DMS 273 treated with DMSO at 0.1 percent for 48 hours (cell line): ENCODE measurements around the gene OLFM1.

ENCODE experiments used
- DNase-seq: peaks from one replicate; lab custom pipeline; 2025; lab: John Stamatoyannopoulos, UW

OLFM1 gene

GRCh38 chr9:135076876-135077430, 10.5 kb upstream of the OLFM1 start:
- no peak for DNase-seq

GRCh38 chr9:135077497-135078200, 9.8 kb upstream of the OLFM1 start:
- no peak for DNase-seq

DNA sequence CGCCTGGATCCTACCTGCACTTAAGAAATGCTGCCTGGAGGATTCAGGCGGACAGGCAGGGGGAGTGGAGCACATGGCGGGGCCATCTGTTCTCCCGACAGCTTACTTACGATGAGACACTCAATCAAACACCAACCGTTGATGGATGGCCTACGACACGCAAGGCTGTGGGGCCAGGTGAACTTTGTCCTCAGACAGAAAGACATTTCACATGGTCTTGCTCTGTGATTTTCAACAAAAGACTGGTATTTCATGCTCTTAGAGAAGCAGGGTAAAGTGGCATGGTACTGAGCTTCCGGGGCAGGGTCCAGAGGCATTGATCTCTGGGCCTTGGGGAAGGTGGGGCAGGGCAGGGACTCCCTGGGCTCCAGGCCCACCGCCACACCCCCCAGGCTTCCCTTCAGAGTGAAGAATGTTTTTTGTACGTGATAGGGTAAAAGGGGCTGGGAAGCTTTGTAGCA, 9.1 kb upstream of the OLFM1 start:
- no peak for DNase-seq

DNA sequence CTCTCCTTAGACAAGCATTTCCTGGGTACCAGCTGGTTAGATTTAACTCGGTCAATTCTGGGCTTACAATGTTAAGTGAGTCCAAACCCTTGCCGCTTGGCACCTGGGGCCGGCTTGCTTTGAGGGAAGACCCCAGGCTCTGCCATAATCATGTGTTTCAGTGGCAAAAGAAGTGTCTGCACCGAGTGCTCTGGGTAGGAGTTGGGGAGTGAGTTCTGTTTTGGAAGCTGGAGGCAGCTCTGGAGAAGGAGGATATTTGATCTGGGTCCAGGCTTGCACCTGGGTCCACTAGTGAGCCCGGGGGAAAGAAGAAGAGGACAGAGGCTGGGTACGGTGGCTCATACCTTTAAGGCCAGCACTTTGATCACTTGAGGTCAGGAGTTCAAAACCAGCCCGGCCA, 8.4 kb upstream of the OLFM1 start:
- DNase-seq = no peak

DNA sequence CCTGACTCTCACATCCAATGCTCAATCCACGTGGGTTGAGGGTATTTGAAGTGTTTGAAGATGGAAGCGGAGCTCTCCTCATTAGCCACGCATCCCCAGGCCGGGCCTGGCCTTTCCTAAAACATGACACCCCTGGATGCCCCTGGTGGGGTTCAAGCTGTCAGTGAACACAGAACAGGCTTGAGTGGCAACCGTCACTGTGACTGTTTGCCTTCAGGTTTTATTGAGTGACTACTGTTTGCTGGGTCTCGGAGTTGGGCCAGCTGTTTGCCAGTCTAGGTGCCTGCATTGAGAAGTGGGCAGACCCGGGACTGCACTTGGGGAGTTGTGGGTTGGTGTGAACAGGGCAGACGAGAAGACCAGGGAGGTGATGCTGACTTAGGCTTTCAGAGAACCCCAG, 7.8 kb upstream of the OLFM1 start:
- DNase-seq = no peak

- DNase-seq = no peak
Observed at GRCh38 chr9:135080286-135081263, 6.9 kb upstream of the OLFM1 start.

DNA sequence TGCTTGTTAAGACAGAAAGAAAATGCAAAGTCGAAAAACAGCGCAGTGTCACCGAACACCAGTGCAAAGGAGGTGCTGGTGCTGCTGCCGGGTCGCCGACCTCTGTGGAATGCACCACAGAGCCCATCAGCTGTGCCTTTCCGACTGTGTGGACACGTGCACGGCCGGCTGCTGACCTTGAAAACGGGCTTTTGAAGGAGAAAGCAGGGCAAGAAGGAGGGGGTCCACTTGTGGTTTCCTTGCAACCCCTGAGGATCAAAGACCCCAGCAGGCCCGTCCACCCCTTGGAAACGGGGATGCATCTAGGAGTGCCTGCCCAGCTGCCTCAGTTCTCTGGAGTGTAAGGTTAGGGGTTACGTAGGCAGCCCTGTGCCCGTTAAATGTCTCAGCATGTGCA, 6.2 kb upstream of the OLFM1 start:
- no peak for DNase-seq

- DNase-seq = no peak
Observed at GRCh38 chr9:135081731-135082130, 5.7 kb upstream of the OLFM1 start.

DNA sequence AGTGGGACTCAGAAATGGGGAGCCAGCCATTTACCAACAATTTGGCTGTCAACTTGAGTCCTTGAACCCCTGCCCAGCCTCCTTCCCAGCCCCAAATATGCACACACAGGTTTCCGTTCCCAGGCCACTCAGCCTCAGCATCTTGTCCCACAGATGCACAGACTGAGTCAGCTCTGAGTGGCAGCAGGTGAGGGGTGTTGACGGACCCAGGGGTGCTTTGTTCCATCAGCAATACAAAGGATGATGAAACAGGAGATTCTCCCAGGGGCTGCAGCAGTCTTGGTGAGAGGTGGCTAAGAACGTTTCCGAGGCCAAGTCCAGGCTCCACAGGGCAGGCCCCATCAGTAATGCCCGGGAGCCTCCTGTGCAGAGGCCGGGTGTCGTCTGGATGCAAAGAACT, 4.9 kb upstream of the OLFM1 start:
- DNase-seq = no peak

DNA sequence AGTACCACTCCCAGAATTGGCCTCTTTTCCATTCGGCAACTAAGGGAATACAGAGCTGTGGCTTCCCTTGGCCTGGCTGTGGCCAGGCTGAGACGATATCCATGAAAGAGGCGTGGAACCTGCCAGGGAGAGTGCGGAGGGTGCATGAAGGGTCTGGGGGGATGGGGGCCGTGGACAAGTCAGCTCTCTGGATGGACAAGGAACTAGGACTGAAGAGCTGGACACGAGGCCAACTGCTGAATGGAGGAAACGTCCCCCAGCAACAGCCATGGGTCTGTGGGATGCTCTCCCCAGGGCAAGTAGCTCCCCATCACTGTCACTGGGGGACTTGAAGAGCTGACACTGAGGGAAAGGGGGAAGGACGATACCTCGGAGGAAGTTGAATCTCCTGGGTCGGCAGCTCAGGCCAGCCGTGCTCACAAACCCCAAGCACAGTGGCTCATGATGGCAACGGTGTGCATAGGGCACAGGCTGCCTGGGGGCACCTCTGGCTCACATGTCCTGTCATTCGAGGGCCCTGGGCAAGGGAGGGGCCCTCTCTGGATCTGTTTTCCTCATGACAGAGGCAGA, 4.1 kb upstream of the OLFM1 start:
- DNase-seq = no peak

- DNase-seq = no peak
Observed at GRCh38 chr9:135083831-135084230, 3.6 kb upstream of the OLFM1 start.

- DNase-seq = no peak
Observed at GRCh38 chr9:135084262-135084661, 3.2 kb upstream of the OLFM1 start.

GRCh38 chr9:135084881-135085760, 2.3 kb upstream of the OLFM1 start:
- no peak for DNase-seq

GRCh38 chr9:135085830-135086546, 1.5 kb upstream of the OLFM1 start:
- no peak for DNase-seq

DNA sequence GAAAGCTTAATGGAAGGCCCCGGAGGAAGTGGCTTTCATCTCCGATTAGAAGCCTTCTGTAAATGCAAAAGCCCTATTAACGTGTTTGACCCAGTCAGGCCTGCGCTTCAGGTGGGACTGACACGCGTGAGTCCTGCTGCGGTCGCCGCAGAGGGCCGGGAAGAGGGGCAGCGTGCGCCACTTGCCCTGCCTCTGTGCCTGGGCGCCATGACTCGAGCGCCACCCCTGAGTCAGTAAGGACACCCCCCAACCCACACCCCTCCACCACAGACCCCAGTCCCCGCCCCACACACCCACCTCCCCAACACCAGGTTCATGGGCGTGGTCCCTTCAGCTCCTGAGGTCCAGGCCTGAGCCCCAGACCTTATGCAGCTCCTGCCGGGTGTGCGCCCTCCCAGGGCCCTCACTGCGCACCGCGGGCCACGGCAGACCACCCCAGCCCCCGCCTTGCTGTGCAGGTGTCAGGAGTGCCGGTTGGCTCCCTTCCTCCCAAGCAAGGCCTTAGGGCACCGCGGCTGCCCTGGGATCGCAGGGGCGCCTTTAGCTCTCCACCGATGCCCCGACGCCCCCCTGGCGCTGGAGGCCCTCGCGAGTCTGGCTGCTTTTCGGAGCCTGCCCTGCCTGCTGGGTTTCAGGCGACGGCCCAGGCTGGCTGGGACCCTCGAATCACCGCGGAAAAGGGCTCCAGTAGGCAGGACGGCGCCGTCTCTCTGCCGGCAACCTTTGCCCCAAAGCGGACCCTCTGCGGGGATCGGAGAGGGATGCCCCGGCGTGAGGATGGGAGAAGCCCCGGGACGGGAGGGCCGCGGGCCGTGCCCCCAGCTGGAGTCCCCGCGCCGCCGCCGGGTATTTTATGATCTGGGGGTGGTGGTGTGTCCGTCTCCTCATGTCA, 625 bp upstream of the OLFM1 start:
- no peak for DNase-seq

- no peak for DNase-seq
Observed at GRCh38 chr9:135087899-135088347, 455 bp downstream of the OLFM1 start.

DNA sequence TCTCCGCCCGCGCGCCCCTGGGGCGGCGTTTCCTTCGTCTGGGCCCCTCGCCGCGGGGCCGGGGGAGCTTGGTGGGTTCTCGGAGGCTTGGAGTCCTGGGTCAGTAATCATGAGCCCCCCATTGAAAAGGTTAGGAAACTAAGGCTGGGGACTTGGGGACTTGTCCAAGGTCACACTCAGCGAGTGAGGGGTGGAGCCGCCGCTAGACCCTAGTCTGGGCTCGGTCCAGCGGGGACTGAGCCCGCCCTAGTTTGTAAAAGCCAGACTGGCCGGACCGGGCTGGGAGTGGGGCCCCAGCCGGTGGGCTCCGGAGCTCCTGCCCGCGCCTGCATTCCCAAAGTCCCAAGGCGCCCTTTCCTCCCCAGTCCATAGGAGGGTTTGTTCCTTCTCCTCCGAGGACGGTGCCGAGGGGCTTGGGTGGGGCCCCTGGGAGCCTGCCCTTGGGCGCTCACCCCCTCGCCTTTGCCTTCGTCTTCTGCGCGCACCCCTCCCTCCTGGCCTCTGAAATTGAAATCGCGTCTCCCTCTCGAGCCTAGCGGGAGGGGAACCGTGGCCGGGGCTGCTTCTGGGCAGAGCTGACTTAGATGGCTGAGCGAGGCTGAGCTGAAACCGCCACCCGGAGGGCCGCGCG, 995 bp downstream of the OLFM1 start:
- DNase-seq = no peak

DNA sequence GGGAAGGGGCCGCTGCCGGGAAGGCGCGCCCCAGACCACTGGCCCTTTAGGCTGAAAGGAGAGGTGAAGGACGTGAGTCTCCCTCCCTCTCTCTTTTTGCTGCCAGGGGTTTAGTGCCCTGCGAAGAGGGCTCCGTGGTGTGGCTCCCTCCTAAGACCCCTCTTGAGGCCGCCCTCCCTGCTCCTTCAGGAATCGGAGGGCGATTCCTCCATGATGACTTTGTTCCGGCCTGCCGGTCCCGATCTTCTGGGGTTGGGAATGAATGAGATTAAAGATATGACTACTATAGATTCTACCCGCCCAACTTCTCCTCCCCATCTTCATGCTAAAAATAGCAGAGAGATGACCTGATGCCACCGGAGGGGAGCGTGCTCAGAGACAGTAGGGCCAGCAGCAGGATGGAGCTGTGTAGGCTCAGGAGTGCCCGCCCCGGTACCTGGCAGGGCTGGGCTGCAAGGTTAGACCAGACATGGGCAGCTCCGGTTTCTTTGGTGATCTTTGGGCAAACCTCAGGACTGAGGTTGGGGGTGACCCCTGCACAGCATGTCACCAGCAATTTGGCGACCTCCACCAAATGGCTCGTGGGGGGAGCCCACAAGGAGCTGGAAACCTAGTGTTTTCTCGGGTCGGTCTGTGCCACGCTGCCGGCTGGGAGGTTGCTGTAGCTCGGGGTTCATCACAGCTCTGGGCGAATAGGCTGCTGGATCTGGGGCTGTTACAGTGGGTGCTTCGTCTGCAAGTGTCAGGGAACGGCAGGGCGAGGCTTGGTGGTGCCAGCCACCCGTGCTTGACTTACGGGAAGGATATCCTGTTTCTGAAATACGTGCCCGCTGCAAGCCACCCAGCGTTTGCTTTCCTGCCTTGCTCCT, 1.7 kb downstream of the OLFM1 start:
- DNase-seq = no peak
